Skeletal muscle satellite cell (primary cell): ENCODE measurements around the gene FYTTD1. TPM values are rescaled to one million over a fixed set of nuclear protein-coding genes. Genes with fewer than 3 reads are reported as not detected.
A peak's percentile ranks its signal among the peaks of the same experiment; 100 is the strongest.
"Not testable (repeated sequence)": the region's sequence is repeated elsewhere in the genome, so short reads cannot be mapped to it uniquely, and the experiment has no call there.

Experiments
- H3K27me3 ChIP-seq: 2 replicates; pipeline ENCODE4 v1.7.0; 2013; ENCODE audit warnings: low read length; ENCODE audit not compliant: control insufficient read depth, insufficient read depth
- H3K36me3 ChIP-seq: 2 replicates; pipeline ENCODE4 v1.7.0; 2013; ENCODE audit warnings: mild to moderate bottlenecking, control low read depth, low read length; ENCODE audit not compliant: insufficient read depth
- H3K4me1 ChIP-seq: 2 replicates; pipeline ENCODE4 v1.7.0; 2013; ENCODE audit warnings: low read length; ENCODE audit not compliant: control insufficient read depth, insufficient read depth
- H3K4me2 ChIP-seq: 2 replicates; pipeline ENCODE4 v1.7.0; 2013; ENCODE audit warnings: mild to moderate bottlenecking, low read length
- H3K4me3 ChIP-seq: 2 replicates; pipeline ENCODE4 v1.7.0; 2013; ENCODE audit warnings: low read length
- H3K9ac ChIP-seq: 2 replicates; pipeline ENCODE4 v1.7.0; 2013; ENCODE audit warnings: mild to moderate bottlenecking, low read depth, low read length, moderate library complexity
- H3K9me3 ChIP-seq: replicated peaks from 2 replicates; pipeline ENCODE4 v1.7.0; 2013; ENCODE audit warnings: mild to moderate bottlenecking, control low read depth, low read length
- total RNA-seq: library from RNA; depleted of rRNA; stranded (reverse); fragments of >200 nt; gene quantifications from 2 replicates; pipeline ENCODE4 v1.2.3, GENCODE V29; 2012; rRNA removed

FYTTD1 gene, protein sequence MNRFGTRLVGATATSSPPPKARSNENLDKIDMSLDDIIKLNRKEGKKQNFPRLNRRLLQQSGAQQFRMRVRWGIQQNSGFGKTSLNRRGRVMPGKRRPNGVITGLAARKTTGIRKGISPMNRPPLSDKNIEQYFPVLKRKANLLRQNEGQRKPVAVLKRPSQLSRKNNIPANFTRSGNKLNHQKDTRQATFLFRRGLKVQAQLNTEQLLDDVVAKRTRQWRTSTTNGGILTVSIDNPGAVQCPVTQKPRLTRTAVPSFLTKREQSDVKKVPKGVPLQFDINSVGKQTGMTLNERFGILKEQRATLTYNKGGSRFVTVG
- total RNA-seq, result 23.8 and 34.5 TPM in 2 replicates

DNA sequence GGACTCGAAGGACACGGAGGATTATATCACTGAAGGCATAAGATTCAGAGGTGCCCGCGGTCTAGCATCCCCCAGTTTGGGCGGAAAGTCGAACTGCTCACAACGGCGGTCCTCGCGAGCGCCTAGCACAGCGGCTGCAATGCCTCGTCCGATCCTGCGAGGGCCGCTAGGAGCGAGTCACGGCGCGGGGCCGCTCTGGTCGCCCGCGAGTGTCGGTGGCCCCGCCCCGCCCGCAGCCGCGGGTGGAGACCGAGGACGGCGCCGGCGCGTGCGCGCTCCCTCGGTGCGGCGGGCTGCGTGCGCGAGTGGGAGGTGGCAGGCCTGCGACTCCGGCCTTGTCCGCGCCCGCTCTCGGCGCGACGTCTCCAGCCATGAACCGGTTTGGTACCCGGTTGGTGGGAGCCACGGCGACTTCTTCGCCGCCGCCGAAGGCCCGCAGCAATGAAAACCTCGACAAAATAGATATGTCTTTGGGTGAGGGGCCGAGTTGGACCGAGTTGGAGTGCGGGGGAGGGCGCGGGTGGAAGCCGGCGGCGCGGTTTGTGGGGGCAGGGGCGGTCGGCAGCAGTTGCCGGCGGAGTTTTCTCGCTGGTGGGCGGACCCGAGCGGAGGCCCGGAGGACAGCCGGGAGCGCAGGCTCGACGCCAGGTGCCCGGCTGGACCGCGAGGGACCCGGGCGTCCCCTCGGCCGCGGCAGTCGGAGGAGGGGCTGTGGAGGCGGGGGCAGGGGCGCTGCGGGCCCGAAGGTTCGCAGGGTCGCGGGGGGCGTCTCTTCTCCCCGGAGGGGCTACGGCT, at the start of gene FYTTD1:
TSS of gene FYTTD1 (plus strand) at position 283 of the 795 bp plus-strand sequence. CDS start at position 372, 89 bp downstream.
- peak within 1 kb of the TSS; percentile 98 for H3K4me2 ChIP-seq
- H3K36me3 ChIP-seq, result no peaks in the 10 kb centered on the region
- H3K4me1 ChIP-seq, result peaks cover 17% of the 10 kb centered on the region
- H3K9me3 ChIP-seq, result no peaks in the 10 kb centered on the region
- no peaks in the 10 kb centered on the region for H3K27me3 ChIP-seq
- H3K9ac ChIP-seq, result peak within 1 kb of the TSS; percentile 89
- H3K4me3 ChIP-seq, result peak within 1 kb of the TSS; percentile 88

GRCh38 chr3:197700095-197700494, 49.6 kb upstream of the FYTTD1 start:
- H3K4me2 ChIP-seq, result no peak overlapping the region
- no peak overlapping the region for H3K4me3 ChIP-seq
- H3K4me1 ChIP-seq, result no peaks in the 10 kb centered on the region
- no peaks in the 10 kb centered on the region for H3K9me3 ChIP-seq
- H3K36me3 ChIP-seq, result peaks cover 72% of the 10 kb centered on the region
- H3K27me3 ChIP-seq, result no peaks in the 10 kb centered on the region
- H3K9ac ChIP-seq, result no peak overlapping the region

DNA sequence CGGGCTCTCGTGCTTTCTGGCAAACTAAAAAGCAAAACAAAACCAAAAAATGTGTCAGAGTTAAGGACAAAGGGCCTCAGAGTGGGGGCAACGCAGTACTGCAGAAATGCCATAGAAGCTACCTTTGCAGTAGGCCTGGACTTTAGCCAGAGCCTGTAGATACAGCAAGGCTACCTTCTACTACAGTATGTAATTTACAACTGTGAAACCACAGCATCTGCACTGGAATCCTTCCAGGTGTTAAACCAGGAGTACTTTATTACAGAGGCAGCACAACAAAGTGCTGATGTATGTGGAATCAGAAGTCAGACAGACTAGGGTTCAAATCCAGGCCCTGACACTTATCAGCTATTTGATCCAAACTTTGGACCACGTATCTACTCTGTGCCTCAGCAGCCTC, 47.8 kb upstream of the FYTTD1 start:
- H3K9me3 ChIP-seq, result no peaks in the 10 kb centered on the region
- H3K4me3 ChIP-seq, result no peak overlapping the region
- no peak overlapping the region for H3K9ac ChIP-seq
- peaks cover 63% of the 10 kb centered on the region for H3K36me3 ChIP-seq
- no peaks in the 10 kb centered on the region for H3K27me3 ChIP-seq
- no peaks in the 10 kb centered on the region for H3K4me1 ChIP-seq
- H3K4me2 ChIP-seq, result no peak overlapping the region

GRCh38 chr3:197706658-197707057, 43.0 kb upstream of the FYTTD1 start:
- Histone ChIP-seq H3K4me1 (peaks cover 7% of the 10 kb centered on the region), H3K9me3 (no peaks in the 10 kb centered on the region), H3K27me3 (no peaks in the 10 kb centered on the region), H3K4me2 (no peak overlapping the region), H3K4me3 (no peak overlapping the region), H3K9ac (no peak overlapping the region), H3K36me3 (peaks cover 24% of the 10 kb centered on the region)

GRCh38 chr3:197709135-197709534, 40.5 kb upstream of the FYTTD1 start:
- Histone ChIP-seq H3K27me3 (no peaks in the 10 kb centered on the region), H3K4me1 (peaks cover 21% of the 10 kb centered on the region), H3K9ac (no peak overlapping the region), H3K9me3 (no peaks in the 10 kb centered on the region), H3K36me3 (peaks cover 8% of the 10 kb centered on the region), H3K4me2 (no peak overlapping the region), H3K4me3 (no peak overlapping the region)

GRCh38 chr3:197710965-197711364, 38.7 kb upstream of the FYTTD1 start:
- not testable (repeated sequence) for H3K36me3 ChIP-seq, H3K4me2 ChIP-seq, H3K4me3 ChIP-seq, H3K27me3 ChIP-seq, H3K9me3 ChIP-seq
- H3K9ac ChIP-seq, result peak overlapping the region; percentile 83
- H3K4me1 ChIP-seq, result peaks cover 21% of the 10 kb centered on the region

GRCh38 chr3:197711973-197712707, 37.5 kb upstream of the FYTTD1 start:
- Histone ChIP-seq H3K4me3 (peak overlapping the region; percentile 56), H3K9me3 (no peaks in the 10 kb centered on the region), H3K36me3 (peaks cover 2% of the 10 kb centered on the region), H3K9ac (peak overlapping the region; percentile 83), H3K4me2 (peak overlapping the region; percentile 76), H3K27me3 (no peaks in the 10 kb centered on the region), H3K4me1 (peaks cover 21% of the 10 kb centered on the region)

DNA sequence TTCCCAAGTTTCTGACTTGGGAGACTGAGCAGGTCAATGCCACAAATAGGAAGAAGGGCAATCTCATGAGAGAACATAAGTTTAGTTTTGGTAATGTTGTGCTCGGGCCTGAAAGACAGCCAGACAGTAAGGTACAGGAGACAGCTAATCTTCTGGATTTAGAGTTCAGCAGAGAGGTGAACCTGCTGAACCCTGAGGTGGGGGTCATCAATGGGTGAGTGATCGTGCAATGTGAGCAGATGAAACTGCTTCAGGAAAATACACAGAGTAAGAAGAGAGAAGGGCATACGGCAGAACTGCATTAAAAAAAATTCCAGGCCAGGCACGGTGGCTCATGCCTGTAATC, 36.2 kb upstream of the FYTTD1 start:
- no peaks in the 10 kb centered on the region for H3K27me3 ChIP-seq
- peak overlapping the region; percentile 83 for H3K9ac ChIP-seq
- no peaks in the 10 kb centered on the region for H3K9me3 ChIP-seq
- peaks cover 23% of the 10 kb centered on the region for H3K4me1 ChIP-seq
- H3K4me3 ChIP-seq, result no peak overlapping the region
- peak overlapping the region; percentile 76 for H3K4me2 ChIP-seq
- H3K36me3 ChIP-seq, result peaks cover 2% of the 10 kb centered on the region

- Histone ChIP-seq H3K27me3 (no peaks in the 10 kb centered on the region), H3K9ac (no peak overlapping the region), H3K4me2 (no peak overlapping the region), H3K9me3 (no peaks in the 10 kb centered on the region), H3K4me1 (peaks cover 27% of the 10 kb centered on the region), H3K4me3 (no peak overlapping the region), H3K36me3 (peaks cover 2% of the 10 kb centered on the region)
Measured at GRCh38 chr3:197714251-197714650, 35.4 kb upstream of the FYTTD1 start.

- Histone ChIP-seq H3K36me3 (peaks cover 2% of the 10 kb centered on the region), H3K9me3 (no peaks in the 10 kb centered on the region), H3K9ac (peak overlapping the region; percentile 23), H3K4me2 (no peak overlapping the region), H3K27me3 (no peaks in the 10 kb centered on the region), H3K4me1 (peaks cover 7% of the 10 kb centered on the region), H3K4me3 (no peak overlapping the region)
Measured at GRCh38 chr3:197718891-197719290, 30.8 kb upstream of the FYTTD1 start.

DNA sequence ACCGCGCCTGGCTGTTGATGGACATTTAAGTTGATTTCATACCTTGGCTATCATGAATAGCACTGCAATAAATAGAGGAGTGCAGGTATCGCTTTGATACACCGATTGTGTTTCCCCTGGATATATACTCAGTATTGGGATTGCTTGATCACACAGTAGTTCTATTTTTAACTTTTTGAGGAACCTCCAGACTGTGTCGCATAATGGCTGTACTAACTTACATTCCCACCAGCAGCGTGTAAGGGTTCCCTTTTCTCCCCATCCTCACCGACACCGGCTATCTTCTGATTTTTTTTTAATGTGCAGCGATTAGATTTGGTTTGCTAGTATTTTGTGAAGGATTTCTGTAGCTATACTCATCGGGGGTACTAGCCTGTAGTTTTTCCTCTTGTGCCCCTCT, 29.0 kb upstream of the FYTTD1 start:
- H3K36me3 ChIP-seq, result peaks cover 2% of the 10 kb centered on the region
- no peaks in the 10 kb centered on the region for H3K9me3 ChIP-seq
- H3K9ac ChIP-seq, result no peak overlapping the region
- no peak overlapping the region for H3K4me2 ChIP-seq
- H3K27me3 ChIP-seq, result no peaks in the 10 kb centered on the region
- H3K4me3 ChIP-seq, result no peak overlapping the region
- H3K4me1 ChIP-seq, result peaks cover 7% of the 10 kb centered on the region
